K562 (cell line): ENCODE measurements around the gene NTM. TPM values are rescaled to one million over a fixed set of nuclear protein-coding genes. Genes with fewer than 3 reads are reported as not detected.

Experiments
- ATAC-seq: fragments of 200-7000 bp; cut with Tn5 transposase; 3 replicates; pipeline ENCODE4 v1.9.1; 2020; ENCODE audit warnings: moderate library complexity
- BruUV-seq: library from RNA; stranded (reverse); fragments of 400-500 nt; replicated peaks from 2 replicates; lab custom pipeline; 2021; lab: Mats Ljungman, UMichigan
- CTCF ChIA-PET: fragments of 300-600 bp; formaldehyde crosslinking; extraction: SDS; loops from one replicate; lab custom pipeline; 2021; ENCODE audit warnings: low intra/inter-chr PET ratio; lab: Yijun Ruan, JAX
- POLR2A ChIA-PET: fragments of 300-600, 350-650 bp; sonication (Branson Sonifier 250); formaldehyde crosslinking; extraction: SDS; loops from one replicate; lab custom pipeline; 2021; ENCODE audit warnings: antibody characterized with exemption, inconsistent platforms; lab: Yijun Ruan, JAX
- DNase-seq, 4 experiments: peaks; one replicate each; pipeline versions ENCODE4 v3.0.0 to v3.0.0-alpha.2; 2011 to 2018; ENCODE audit warnings: low spot score in 3 of 4, mixed read lengths in 3 of 4; ENCODE audit errors: extremely low read depth in 1 of 4
- FAIRE-seq: peaks from 2 replicates; lab custom pipeline; 2011; peaks lifted over from hg19 to GRCh38; lab: Jason Lieb, UNC
- H2AFZ ChIP-seq: 2 replicates; pipeline ENCODE4 v1.6.0; 2011; ENCODE audit warnings: low read depth, low read length, control low read depth, inconsistent platforms
- H3K27ac ChIP-seq: fragments of 200-600 bp; 3 replicates; pipeline ENCODE4 v1.8.0; 2011; ENCODE audit warnings: low read depth, mild to moderate bottlenecking, control low read depth, inconsistent platforms, low read length, moderate library complexity, mixed read lengths; ENCODE audit errors: extremely low read depth
- H3K27me3 ChIP-seq, 2 experiments: fragments of 300-600 bp in 1 of 2; 2 replicates in 1 of 2; 3 replicates in 1 of 2; pipeline versions ENCODE4 v1.6.0 to v1.8.0; 2011; ENCODE audit warnings: inconsistent platforms in 2 of 2, low read length in 2 of 2, mild to moderate bottlenecking in 1 of 2, mixed read lengths in 1 of 2, moderate library complexity in 1 of 2; ENCODE audit not compliant: control insufficient read depth in 2 of 2, insufficient read depth in 2 of 2
- H3K36me3 ChIP-seq: fragments of 300-600 bp; 3 replicates; pipeline ENCODE4 v1.8.0; 2011; ENCODE audit warnings: mild to moderate bottlenecking, low read length, inconsistent platforms; ENCODE audit not compliant: control insufficient read depth, insufficient read depth
- H3K4me1 ChIP-seq, 2 experiments: fragments of 200-600 bp in 1 of 2; replicated peaks in 1 of 2; 2 replicates in 1 of 2; 3 replicates in 1 of 2; pipeline versions ENCODE4 v1.5.1 to v1.8.0; 2011; ENCODE audit warnings: inconsistent platforms in 2 of 2, low read length in 2 of 2, mild to moderate bottlenecking in 1 of 2, mixed read lengths in 1 of 2, moderate library complexity in 1 of 2; ENCODE audit not compliant: control insufficient read depth in 2 of 2, insufficient read depth in 2 of 2
- H3K4me2 ChIP-seq: 2 replicates; pipeline ENCODE4 v1.6.1; 2011; ENCODE audit warnings: low read length, control low read depth, inconsistent platforms, mixed read lengths; ENCODE audit not compliant: insufficient read depth
- H3K4me3 ChIP-seq: fragments of 200-600 bp; sonication (generic), shearing (Covaris generic); 2 replicates; pipeline ENCODE4 v1.5.1; 2016; ENCODE audit warnings: control low read depth, inconsistent platforms
- H3K79me2 ChIP-seq: fragments of 200-600 bp; 3 replicates; pipeline ENCODE4 v1.8.0; 2011; ENCODE audit warnings: low read length, inconsistent platforms; ENCODE audit not compliant: control insufficient read depth, insufficient read depth
- H3K9ac ChIP-seq, 2 experiments: 2 replicates each; pipeline versions ENCODE4 v1.6.0 to v1.6.1; 2011; ENCODE audit warnings: low read depth in 2 of 2, low read length in 2 of 2, control low read depth in 1 of 2, inconsistent platforms in 1 of 2, mild to moderate bottlenecking in 1 of 2, mixed read lengths in 1 of 2; ENCODE audit not compliant: insufficient read depth in 1 of 2
- H3K9me1 ChIP-seq: one replicate; pipeline ENCODE4 v1.6.0; 2011; ENCODE audit warnings: inconsistent platforms, mild to moderate bottlenecking, low read length, moderate library complexity; ENCODE audit not compliant: control insufficient read depth, insufficient read depth
- H3K9me3 ChIP-seq: replicated peaks from 2 replicates; pipeline ENCODE4 v1.5.1; 2011; ENCODE audit warnings: low read depth, low read length, inconsistent platforms; ENCODE audit not compliant: control insufficient read depth, insufficient read depth
- H4K20me1 ChIP-seq: replicated peaks from 2 replicates; pipeline ENCODE4 v1.6.1; 2011; ENCODE audit warnings: low read length, inconsistent platforms, mixed read lengths; ENCODE audit not compliant: control insufficient read depth, insufficient read depth
- ADNP ChIP-seq: fragments of 200-800 bp; sonication (Bioruptor generic); IDR thresholded peaks from 2 replicates; pipeline ENCODE4 v1.6.1; 2016; ENCODE audit warnings: missing genetic modification characterization, missing compliant biosample characterization
- BRD9 ChIP-seq: fragments of 450-650 bp; IDR thresholded peaks from 2 replicates; pipeline ENCODE4 v1.6.1; 2018; ENCODE audit warnings: low read depth; ENCODE audit not compliant: partially characterized antibody
- CBFB ChIP-seq: sonication (generic); formaldehyde crosslinking; IDR thresholded peaks from 2 replicates; pipeline ENCODE4 v1.4.0; 2020; ENCODE audit warnings: mild to moderate bottlenecking, missing genetic modification reagents
- CREB3L1 ChIP-seq: fragments of 450-650 bp; IDR thresholded peaks from 2 replicates; pipeline ENCODE4 v1.6.1; 2014; ENCODE audit warnings: low read depth, mild to moderate bottlenecking, moderate library complexity, borderline replicate concordance
- CREBBP ChIP-seq: IDR thresholded peaks from one replicate; pipeline ENCODE4 v1.6.1; 2012; ENCODE audit warnings: low read depth, mild to moderate bottlenecking, control low read depth, inconsistent platforms, low read length
- FOSL1 ChIP-seq: fragments of 200-800 bp; sonication (Bioruptor generic); conservative IDR thresholded peaks from 2 replicates; pipeline ENCODE4 v1.6.1; 2016; ENCODE audit warnings: missing genetic modification characterization, missing compliant biosample characterization
- JUNB ChIP-seq: fragments of 450-650 bp; formaldehyde crosslinking; conservative IDR thresholded peaks from 2 replicates; pipeline ENCODE4 v1.4.0; 2020; ENCODE audit warnings: mild to moderate bottlenecking
- MED1 ChIP-seq: sonication (generic); formaldehyde crosslinking; IDR thresholded peaks from 2 replicates; pipeline ENCODE4 v1.8.1; 2023; ENCODE audit warnings: missing genetic modification reagents, borderline replicate concordance
- MXD1 ChIP-seq: fragments of 250-450 bp; sonication (Bioruptor Pico); IDR thresholded peaks from 2 replicates; pipeline ENCODE4 v1.8.0; 2021; ENCODE audit warnings: borderline replicate concordance, mild to moderate bottlenecking, moderate library complexity; ENCODE audit not compliant: poor library complexity, severe bottlenecking
- NRF1 ChIP-seq, 2 experiments: fragments of 450-650 bp; IDR thresholded peaks in 1 of 2; conservative IDR thresholded peaks in 1 of 2; 2 replicates each; pipeline ENCODE4 v1.6.1; 2014; ENCODE audit warnings: mild to moderate bottlenecking in 2 of 2
- RFX5 ChIP-seq: IDR thresholded peaks from 2 replicates; pipeline ENCODE4 v1.6.1; 2011; ENCODE audit warnings: low read depth, mild to moderate bottlenecking, improper control_type of control experiment, low read length
- TCF3 ChIP-seq: sonication (generic); formaldehyde crosslinking; IDR thresholded peaks from 2 replicates; pipeline ENCODE4 v1.4.0; 2020; ENCODE audit warnings: mild to moderate bottlenecking, missing genetic modification reagents
- TEAD1 ChIP-seq, 2 experiments: fragments of 450-650 bp in 1 of 2; sonication (generic) in 1 of 2; formaldehyde crosslinking; IDR thresholded peaks; 2 replicates each; pipeline versions ENCODE4 v1.4.0 to v1.8.0; 2020 to 2022; ENCODE audit warnings: mild to moderate bottlenecking in 2 of 2, missing genetic modification reagents in 1 of 2
- YY1 ChIP-seq, 3 experiments: IDR thresholded peaks; 2 replicates each; pipeline ENCODE4 v1.6.1; 2011; ENCODE audit warnings: low read length in 2 of 3, mild to moderate bottlenecking in 2 of 3, moderate library complexity in 2 of 3, borderline replicate concordance in 1 of 3, control low read depth in 1 of 3, low read depth in 1 of 3; ENCODE audit not compliant: insufficient read depth in 3 of 3, insufficient replicate concordance in 2 of 3, control insufficient read depth in 1 of 3, insufficient read length in 1 of 3; ENCODE audit errors: extremely low read depth in 1 of 3
- ZNF239 ChIP-seq: fragments of 250-450 bp; sonication (Bioruptor Pico); IDR thresholded peaks from 2 replicates; pipeline ENCODE4 v1.4.0; 2020; ENCODE audit warnings: mild to moderate bottlenecking
- WGBS: fragments of 100-300 bp; shearing (Covaris generic); methylation state at CpG from one replicate; pipeline ENCODE4 v1.1.6; 2016; ENCODE audit warnings: low coverage, mixed read lengths; ENCODE audit not compliant: insufficient coverage; ENCODE audit errors: missing lambda C conversion rate; 5-methylcytosine and 5-hydroxymethylcytosine counted together
- in situ Hi-C: fragments of 300-500 bp; cut with MboI; formaldehyde crosslinking; loops from 4 replicates; pipeline ENCODE4 v1.15.0; 2018; ENCODE audit warnings: inconsistent platforms, mixed read lengths
- intact Hi-C: fragments of 100-400 bp; cut with micrococcal nuclease; formaldehyde crosslinking; loops from 2 replicates; pipeline ENCODE4 v1.14.2; 2022
- polyA plus RNA-seq, 8 experiments: library from polyadenylated mRNA; depleted of rRNA in 4 of 8; stranded (reverse) in 5 of 8; unstranded in 3 of 8; fragments of >200 nt; fragmentation: Nextera tagmentation in 2 of 8; fragmentation: Illumina TruSeq in 1 of 8; extraction: Ambion mirVana in 2 of 8; extraction: Trizol in 1 of 8; gene quantifications; 2 replicates each; pipeline versions ENCODE4 v1.2.1 to v1.2.3, GENCODE V29; 2011 to 2014; ENCODE audit warnings: inconsistent platforms in 1 of 8, missing spikeins in 1 of 8
- total RNA-seq, 7 experiments: library from RNA; depleted of rRNA in 6 of 7; stranded (reverse); fragments of >200 nt in 6 of 7; fragmentation: Illumina TruSeq in 2 of 7; extraction: Trizol in 2 of 7; gene quantifications; 2 replicates each; pipeline versions ENCODE4 v1.2.1 to v1.2.3, GENCODE V29; 2011 to 2021; ENCODE audit warnings: low replicate concordance in 1 of 7

NTM gene
- total and polyA plus RNA-seq, 9 of the 15 experiments (the other 6 are each of a cell fraction or from before 2014, with no cell fraction given), result not detected

- TF ChIP-seq BRD9, result no peak
- no peak for TF ChIP-seq FOSL1 (tag)
- no peak for TF ChIP-seq MXD1 (CRISPR knock-in tag)
- FAIRE-seq (no peak), DNase-seq (no peak), ATAC-seq (no peak)
- CTCF ChIA-PET, result no interaction called here
- peaks cover 2% of the 10 kb centered on the region; the same call in 1 of the 2 replicates for H3K9me3 ChIP-seq
- POLR2A ChIA-PET, result no interaction called here
- H3K4me2 ChIP-seq, result no peak overlapping the region
- no peak overlapping the region for H3K4me3 ChIP-seq
- in situ Hi-C loops (no loop called here), intact Hi-C loops (no loop called here)
- H3K79me2 ChIP-seq, result no peaks in the 10 kb centered on the region
- no peaks in the 10 kb centered on the region for H3K9me1 ChIP-seq
- H2AFZ ChIP-seq, result no peak overlapping the region
- no TSS peak for BruUV-seq
- H3K9ac ChIP-seq, result no peak overlapping the region
- 0% methylated on average over 1 of the region's 2 CpGs for WGBS
- H3K27me3 ChIP-seq, result no peaks in the 10 kb centered on the region
- H4K20me1 ChIP-seq, result no peaks in the 10 kb centered on the region
- H3K36me3 ChIP-seq, result no peaks in the 10 kb centered on the region
- H3K4me1 ChIP-seq, result no peaks in the 10 kb centered on the region
- no peak overlapping the region for H3K27ac ChIP-seq
These were observed 622.8 kb downstream of the NTM start for GRCh38 chr11:131993246-131993645.

- H3K27me3 ChIP-seq, result no peaks in the 10 kb centered on the region
- in situ Hi-C loops (no loop called here), intact Hi-C loops (no loop called here)
- DNase-seq (no peak), ATAC-seq (no peak), FAIRE-seq (no peak)
- H3K36me3 ChIP-seq, result no peaks in the 10 kb centered on the region
- no peak overlapping the region for H3K4me3 ChIP-seq
- POLR2A ChIA-PET, result no interaction called here
- BruUV-seq, result no TSS peak
- H2AFZ ChIP-seq, result no peak overlapping the region
- no peaks in the 10 kb centered on the region for H4K20me1 ChIP-seq
- H3K9me1 ChIP-seq, result no peaks in the 10 kb centered on the region
- H3K27ac ChIP-seq, result no peak overlapping the region
- no peak overlapping the region for H3K9ac ChIP-seq
- 0% methylated on average over 5 of the region's 5 CpGs for WGBS
- H3K4me2 ChIP-seq, result no peak overlapping the region
- H3K4me1 ChIP-seq, result no peaks in the 10 kb centered on the region
- CTCF ChIA-PET, result no interaction called here
- peaks cover 2% of the 10 kb centered on the region; the same call in 1 of the 2 replicates for H3K9me3 ChIP-seq
- no peaks in the 10 kb centered on the region for H3K79me2 ChIP-seq
- TF ChIP-seq RFX5 (no peak), JUNB (CRISPR knock-in tag) (no peak), NRF1 (conservative IDR thresholded peaks at IDR 0.05 in 1 of 2, IDR thresholded peaks at IDR 0.05 in 1 of 2) (no peak), CREB3L1 (no peak), TCF3 (CRISPR knock-in tag) (no peak), CBFB (CRISPR knock-in tag) (no peak), YY1 (IDR thresholded peaks at IDR 0.05; ENCODE audit: borderline replicate concordance in 1 of 3, control insufficient read depth in 1 of 3, extremely low read depth in 1 of 3, insufficient read depth in 3 of 3, insufficient read length in 1 of 3, insufficient replicate concordance in 2 of 3, low read depth in 1 of 3, low read length in 2 of 3) (no peak), ADNP (tag) (no peak), CREBBP (no peak), ZNF239 (CRISPR knock-in tag) (no peak), MED1 (CRISPR knock-in tag) (no peak), TEAD1 (CRISPR knock-in tag; IDR thresholded peaks at IDR 0.05) (no peak)
These were observed 627.6 kb downstream of the NTM start for GRCh38 chr11:131998020-131998419.
